ENCODE results near the gene CEP68. TPM values are rescaled to one million over a fixed set of nuclear protein-coding genes. Genes with fewer than 3 reads are reported as not detected.
"Not testable (repeated sequence)": the region's sequence is repeated elsewhere in the genome, so short reads cannot be mapped to it uniquely, and the experiment has no call there.

Gene CEP68, protein sequence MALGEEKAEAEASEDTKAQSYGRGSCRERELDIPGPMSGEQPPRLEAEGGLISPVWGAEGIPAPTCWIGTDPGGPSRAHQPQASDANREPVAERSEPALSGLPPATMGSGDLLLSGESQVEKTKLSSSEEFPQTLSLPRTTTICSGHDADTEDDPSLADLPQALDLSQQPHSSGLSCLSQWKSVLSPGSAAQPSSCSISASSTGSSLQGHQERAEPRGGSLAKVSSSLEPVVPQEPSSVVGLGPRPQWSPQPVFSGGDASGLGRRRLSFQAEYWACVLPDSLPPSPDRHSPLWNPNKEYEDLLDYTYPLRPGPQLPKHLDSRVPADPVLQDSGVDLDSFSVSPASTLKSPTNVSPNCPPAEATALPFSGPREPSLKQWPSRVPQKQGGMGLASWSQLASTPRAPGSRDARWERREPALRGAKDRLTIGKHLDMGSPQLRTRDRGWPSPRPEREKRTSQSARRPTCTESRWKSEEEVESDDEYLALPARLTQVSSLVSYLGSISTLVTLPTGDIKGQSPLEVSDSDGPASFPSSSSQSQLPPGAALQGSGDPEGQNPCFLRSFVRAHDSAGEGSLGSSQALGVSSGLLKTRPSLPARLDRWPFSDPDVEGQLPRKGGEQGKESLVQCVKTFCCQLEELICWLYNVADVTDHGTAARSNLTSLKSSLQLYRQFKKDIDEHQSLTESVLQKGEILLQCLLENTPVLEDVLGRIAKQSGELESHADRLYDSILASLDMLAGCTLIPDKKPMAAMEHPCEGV
- total RNA-seq = 4.4 and 4.9 TPM in 2 replicates

DNA sequence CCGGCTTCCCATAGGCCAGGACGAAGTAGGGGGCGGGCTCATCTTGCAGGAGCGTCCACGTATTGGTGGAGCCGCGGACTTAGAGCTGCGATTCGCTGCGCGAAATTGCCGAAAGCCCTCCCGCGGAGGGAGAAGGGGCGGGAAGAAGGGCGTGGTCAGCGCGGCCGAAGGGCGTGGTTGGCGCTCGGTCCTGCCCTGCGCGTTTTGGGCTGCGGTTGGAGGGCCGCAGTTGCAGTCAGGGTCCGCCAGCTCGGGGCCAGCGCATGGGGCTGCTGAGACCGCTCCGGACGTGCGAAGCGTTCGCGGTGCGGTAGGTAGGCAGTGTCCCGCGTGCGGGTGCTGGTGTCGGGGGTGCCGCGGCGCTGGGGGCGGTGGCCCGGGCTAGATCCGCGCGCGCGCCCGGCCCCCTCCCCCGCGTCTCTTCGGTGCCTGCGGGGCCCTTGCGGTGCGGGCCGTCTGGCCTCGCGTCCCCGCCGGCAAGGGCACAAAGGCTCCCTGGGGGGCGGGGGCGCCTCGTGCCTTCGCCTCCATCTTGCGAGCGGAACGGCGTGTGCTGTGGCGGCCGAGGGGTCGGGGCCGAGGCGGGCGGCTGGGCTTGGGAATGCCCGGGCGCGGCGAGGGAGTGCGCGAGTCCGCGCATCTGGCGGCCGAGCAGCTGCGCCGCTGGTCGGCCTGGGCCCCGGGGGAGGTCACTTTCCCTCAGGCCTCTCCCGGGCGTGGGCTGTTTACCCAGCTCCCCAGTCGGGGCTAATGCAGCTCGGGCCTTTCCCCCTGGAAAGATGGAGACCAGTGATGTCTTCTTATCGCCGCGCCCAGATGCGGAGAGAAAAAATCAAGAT, at the start of gene CEP68:
Gene CEP68, plus strand, starts transcription at position 202 of the 839 bp plus-strand sequence. CDS start 13,029 bp downstream, outside the sequence.
- Mint-ChIP-seq H3K27me3 (peaks cover 2% of the 10 kb centered on the region), H3K27ac (peak within 1 kb of the TSS; percentile 87), H3K4me1 (peaks cover 50% of the 10 kb centered on the region), H3K9me3 (no peaks in the 10 kb centered on the region), H3K4me3 (peak within 1 kb of the TSS; percentile 97), H3K36me3 (ENCODE audit: low read depth) (peaks cover 2% of the 10 kb centered on the region)
- intact Hi-C loops (cut with micrococcal nuclease) = loop anchor here (1.0 to 5.0 kb wide), 8 partner anchors 67 to 532 kb away; partner anchors contain the start of genes ACTR2, AFTPH, RAB1A and SLC1A4
- peak; percentile 99 for DNase-seq

- intact Hi-C loops (cut with micrococcal nuclease) = no loop called here
- peaks cover 45% of the 10 kb centered on the region for H3K36me3 Mint-ChIP-seq (ENCODE audit: low read depth)
- no peaks in the 10 kb centered on the region for H3K27me3 Mint-ChIP-seq
- peaks cover 4% of the 10 kb centered on the region for H3K4me1 Mint-ChIP-seq
- H3K4me3 Mint-ChIP-seq = no peak overlapping the region
- H3K27ac Mint-ChIP-seq = no peak overlapping the region
- no peaks in the 10 kb centered on the region for H3K9me3 Mint-ChIP-seq
- DNase-seq = no peak
These were observed 42.4 kb upstream of the CEP68 start for GRCh38 chr2:65013776-65014175.

DNA sequence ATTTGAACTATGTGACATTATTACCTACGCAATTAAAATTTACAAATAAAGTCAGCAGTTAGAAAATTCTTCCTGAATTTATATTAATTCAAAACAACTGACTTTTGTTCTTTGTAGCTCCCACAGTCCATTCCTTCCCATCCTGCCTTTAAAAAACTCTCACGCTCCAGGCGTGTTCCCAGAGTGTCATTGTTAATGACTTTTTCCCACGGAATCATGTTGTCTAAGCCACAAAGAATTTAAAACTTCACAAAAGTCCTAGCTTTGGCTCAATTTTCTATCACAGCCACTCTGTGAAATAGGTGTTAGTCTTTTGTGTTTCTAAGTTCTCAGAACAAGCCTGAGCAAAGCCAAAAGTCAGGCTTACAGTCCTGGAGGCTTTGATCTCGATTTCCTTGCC, 40.5 kb upstream of the CEP68 start:
- Mint-ChIP-seq H3K9me3 (no peaks in the 10 kb centered on the region), H3K36me3 (ENCODE audit: low read depth) (peaks cover 45% of the 10 kb centered on the region), H3K4me1 (peaks cover 4% of the 10 kb centered on the region), H3K4me3 (no peak overlapping the region), H3K27ac (no peak overlapping the region), H3K27me3 (no peaks in the 10 kb centered on the region)
- intact Hi-C loops (cut with micrococcal nuclease) = no loop called here
- no peak for DNase-seq

DNA sequence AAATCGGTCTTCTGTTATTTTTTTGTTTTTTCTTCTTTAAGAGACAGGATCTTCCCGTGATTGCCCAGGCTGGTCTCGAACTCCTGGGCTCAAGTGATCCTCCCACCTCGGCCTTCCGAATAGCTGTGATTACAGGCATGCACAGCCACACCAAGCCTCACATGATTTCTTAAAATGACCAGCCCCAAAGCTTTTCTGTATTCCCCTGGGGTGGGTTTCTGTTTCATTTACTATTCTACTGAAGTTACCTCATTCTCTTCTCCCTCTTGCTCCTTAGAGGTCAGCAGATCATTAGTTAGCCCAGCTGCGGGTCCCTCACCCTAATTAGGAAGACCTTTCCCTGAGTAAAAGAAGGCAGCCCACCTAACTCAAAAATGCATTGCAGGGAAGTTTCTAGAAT, 39.4 kb upstream of the CEP68 start:
- H3K36me3 Mint-ChIP-seq (ENCODE audit: low read depth) = peaks cover 43% of the 10 kb centered on the region
- no peak overlapping the region for H3K27ac Mint-ChIP-seq
- H3K27me3 Mint-ChIP-seq = no peaks in the 10 kb centered on the region
- H3K4me1 Mint-ChIP-seq = peaks cover 4% of the 10 kb centered on the region
- intact Hi-C loops (cut with micrococcal nuclease) = no loop called here
- H3K4me3 Mint-ChIP-seq = no peak overlapping the region
- no peaks in the 10 kb centered on the region for H3K9me3 Mint-ChIP-seq
- DNase-seq = no peak

GRCh38 chr2:65017335-65017734, 38.9 kb upstream of the CEP68 start:
- intact Hi-C loops (cut with micrococcal nuclease) = no loop called here
- H3K9me3 Mint-ChIP-seq = no peaks in the 10 kb centered on the region

DNA sequence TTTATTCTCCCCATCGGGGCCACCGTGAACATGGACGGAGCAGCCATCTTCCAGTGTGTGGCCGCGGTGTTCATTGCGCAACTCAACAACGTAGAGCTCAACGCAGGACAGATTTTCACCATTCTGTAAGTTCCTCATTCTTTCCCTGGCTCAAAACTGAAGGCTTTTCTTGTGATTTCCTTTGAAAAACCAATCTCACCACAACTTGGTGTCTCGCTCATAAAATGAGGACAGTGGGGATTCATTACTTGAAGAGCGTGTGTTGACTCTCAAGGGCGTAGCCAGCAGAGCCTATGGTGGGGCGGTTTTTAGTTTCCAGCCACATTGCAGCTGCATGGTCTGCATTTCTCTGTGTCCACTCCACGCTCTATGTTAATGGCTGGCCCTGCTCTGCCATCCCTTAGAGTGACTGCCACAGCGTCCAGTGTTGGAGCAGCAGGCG, 38.1 kb upstream of the CEP68 start:
- Mint-ChIP-seq H3K36me3 (ENCODE audit: low read depth) (peaks cover 46% of the 10 kb centered on the region), H3K27me3 (no peaks in the 10 kb centered on the region), H3K9me3 (no peaks in the 10 kb centered on the region), H3K27ac (no peak overlapping the region), H3K4me3 (no peak overlapping the region), H3K4me1 (peaks cover 4% of the 10 kb centered on the region)
- no peak for DNase-seq
- intact Hi-C loops (cut with micrococcal nuclease) = no loop called here

More at GRCh38 chr2:65017335-65017734, 38.9 kb upstream of the CEP68 start:
- DNase-seq = no peak
- H3K4me3 Mint-ChIP-seq = no peak overlapping the region
- H3K27me3 Mint-ChIP-seq = no peaks in the 10 kb centered on the region
- no peak overlapping the region for H3K27ac Mint-ChIP-seq
- peaks cover 4% of the 10 kb centered on the region for H3K4me1 Mint-ChIP-seq
- H3K36me3 Mint-ChIP-seq (ENCODE audit: low read depth) = peaks cover 43% of the 10 kb centered on the region

GRCh38 chr2:65019010-65019409, 37.2 kb upstream of the CEP68 start:
- intact Hi-C loops (cut with micrococcal nuclease) = no loop called here
- no peak overlapping the region for H3K27ac Mint-ChIP-seq
- no peaks in the 10 kb centered on the region for H3K9me3 Mint-ChIP-seq
- no peaks in the 10 kb centered on the region for H3K27me3 Mint-ChIP-seq
- H3K4me3 Mint-ChIP-seq = no peak overlapping the region
- DNase-seq = no peak
- peaks cover 47% of the 10 kb centered on the region for H3K36me3 Mint-ChIP-seq (ENCODE audit: low read depth)
- peaks cover 1% of the 10 kb centered on the region for H3K4me1 Mint-ChIP-seq

GRCh38 chr2:65019675-65020195, 36.5 kb upstream of the CEP68 start:
- Mint-ChIP-seq H3K27me3 (no peaks in the 10 kb centered on the region), H3K9me3 (no peaks in the 10 kb centered on the region), H3K36me3 (ENCODE audit: low read depth) (peaks cover 49% of the 10 kb centered on the region), H3K4me3 (no peak overlapping the region), H3K27ac (peak overlapping the region; percentile 37), H3K4me1 (peaks cover 5% of the 10 kb centered on the region)
- no peak for DNase-seq
- intact Hi-C loops (cut with micrococcal nuclease) = no loop called here

DNA sequence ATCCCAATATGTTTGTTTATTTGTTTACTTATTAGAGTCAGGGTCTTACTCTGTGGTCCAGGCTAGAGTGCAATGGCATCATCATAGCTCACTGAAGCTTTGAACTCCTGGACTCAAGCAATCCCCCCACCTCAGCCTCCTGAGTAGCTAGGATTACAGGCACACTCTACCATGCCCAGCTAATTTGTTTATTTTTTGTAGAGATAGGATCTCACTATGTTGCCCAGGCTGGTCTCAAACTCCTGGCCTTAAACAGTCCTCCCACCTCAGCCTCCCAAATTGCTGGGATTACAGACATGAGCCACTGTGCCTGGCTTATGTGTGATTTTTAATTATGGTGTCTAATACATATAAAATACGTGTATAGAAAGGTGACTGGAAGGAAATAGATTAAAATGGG, 36.0 kb upstream of the CEP68 start:
- H3K9me3 Mint-ChIP-seq; intact Hi-C loops (cut with micrococcal nuclease); H3K4me3 Mint-ChIP-seq; H3K27ac Mint-ChIP-seq; DNase-seq; H3K4me1 Mint-ChIP-seq; H3K27me3 Mint-ChIP-seq: not testable (repeated sequence)
- peaks cover 45% of the 10 kb centered on the region for H3K36me3 Mint-ChIP-seq (ENCODE audit: low read depth)

GRCh38 chr2:65020943-65021528, 35.2 kb upstream of the CEP68 start:
- Mint-ChIP-seq H3K4me3 (no peak overlapping the region), H3K27me3 (no peaks in the 10 kb centered on the region), H3K27ac (no peak overlapping the region), H3K9me3 (no peaks in the 10 kb centered on the region), H3K4me1 (peaks cover 9% of the 10 kb centered on the region), H3K36me3 (ENCODE audit: low read depth) (peaks cover 45% of the 10 kb centered on the region)
- intact Hi-C loops (cut with micrococcal nuclease) = no loop called here
- no peak for DNase-seq

GRCh38 chr2:65021709-65022108, 34.5 kb upstream of the CEP68 start:
- Mint-ChIP-seq H3K4me3 (no peak overlapping the region), H3K4me1 (peaks cover 8% of the 10 kb centered on the region), H3K36me3 (ENCODE audit: low read depth) (peaks cover 39% of the 10 kb centered on the region), H3K27me3 (no peaks in the 10 kb centered on the region), H3K27ac (no peak overlapping the region), H3K9me3 (no peaks in the 10 kb centered on the region)
- no peak for DNase-seq
- intact Hi-C loops (cut with micrococcal nuclease) = no loop called here

GRCh38 chr2:65022189-65022588, 34.0 kb upstream of the CEP68 start:
- Mint-ChIP-seq H3K27ac (no peak overlapping the region), H3K4me1 (peaks cover 7% of the 10 kb centered on the region), H3K36me3 (ENCODE audit: low read depth) (peaks cover 36% of the 10 kb centered on the region), H3K27me3 (no peaks in the 10 kb centered on the region), H3K4me3 (no peak overlapping the region), H3K9me3 (no peaks in the 10 kb centered on the region)
- intact Hi-C loops (cut with micrococcal nuclease) = no loop called here
- DNase-seq = no peak

GRCh38 chr2:65023742-65024141, 32.5 kb upstream of the CEP68 start:
- no peak overlapping the region for H3K4me3 Mint-ChIP-seq
- H3K9me3 Mint-ChIP-seq = no peaks in the 10 kb centered on the region
- no peaks in the 10 kb centered on the region for H3K27me3 Mint-ChIP-seq
- H3K27ac Mint-ChIP-seq = no peak overlapping the region
- intact Hi-C loops (cut with micrococcal nuclease) = no loop called here
- peaks cover 7% of the 10 kb centered on the region for H3K4me1 Mint-ChIP-seq
- peaks cover 24% of the 10 kb centered on the region for H3K36me3 Mint-ChIP-seq (ENCODE audit: low read depth)
- no peak for DNase-seq

Measured in activated CD4-positive, alpha-beta T cell treated with anti-CD3 and anti-CD28 coated beads, Interleukin-2, amount 10 ng/mL, durations not matched to agents 24 days and 14 days (primary cell).